Ovary (tissue), 1 donor: Measurements from ENCODE around the gene CDHR1.

Experiments
- EP300 ChIP-seq: sonication (generic); formaldehyde crosslinking; IDR thresholded peaks from one replicate; pipeline ENCODE4 v1.6.1; 2017; ENCODE audit warnings: antibody characterized with exemption
- POLR2A ChIP-seq: fragments of 450-650 bp; IDR thresholded peaks from one replicate; pipeline ENCODE4 v1.6.1; 2017; ENCODE audit warnings: antibody characterized with exemption, mild to moderate bottlenecking, moderate library complexity

DNA sequence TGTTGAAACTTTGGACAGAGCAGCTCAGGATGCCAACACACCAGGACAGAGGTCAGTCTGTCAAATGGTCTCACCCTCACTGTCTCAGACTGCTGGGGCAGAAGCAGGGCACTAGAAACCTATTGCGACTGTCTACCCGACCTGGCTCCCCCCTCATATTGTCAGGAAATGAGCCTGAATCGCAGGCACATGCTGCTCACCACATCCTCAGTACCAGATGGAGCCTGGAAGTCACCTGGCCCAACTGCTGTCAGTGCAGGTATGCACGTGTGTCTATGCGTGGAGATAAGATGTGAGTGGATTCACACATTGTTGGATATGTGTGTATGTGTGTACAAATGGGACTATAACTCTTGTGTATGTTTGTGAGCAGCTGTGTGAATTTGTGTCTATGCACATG lies 3.2 kb upstream of the CDHR1 start:
- no peak for TF ChIP-seq POLR2A
- TF ChIP-seq EP300, result no peak
